ENCODE results near the gene DRC3. TPM values are rescaled to one million over a fixed set of nuclear protein-coding genes. Genes with fewer than 3 reads are reported as not detected.

DRC3 gene
- total RNA-seq, 1 experiment from 2014 or later = 0.68 TPM

DNA sequence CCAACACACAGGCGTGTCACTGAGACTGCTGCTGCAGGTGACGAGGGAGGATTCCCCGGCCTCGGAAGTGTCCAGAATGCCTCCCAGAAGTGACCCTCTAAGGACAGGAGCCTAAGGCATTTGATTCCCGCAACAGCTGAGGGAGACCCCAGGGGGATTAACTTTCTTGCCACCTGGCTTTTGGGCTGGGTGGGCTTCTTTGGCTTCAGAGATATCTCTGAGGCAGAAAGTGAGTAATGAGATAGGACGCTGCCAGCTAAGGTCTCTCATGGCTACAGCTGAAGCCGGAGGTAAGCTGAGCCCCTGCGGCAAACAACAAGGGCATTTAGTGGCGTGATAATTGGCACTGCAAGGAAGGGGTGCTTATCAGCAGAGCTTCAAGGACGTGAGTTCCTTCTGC is 17.0 kb downstream of the DRC3 start:
- H3K9me3 Mint-ChIP-seq = no peaks in the 10 kb centered on the region
- no CpG with 5 or more reads among the region's 10 CpGs for WGBS (ENCODE audit: extremely low coverage, insufficient read length, low lambda C conversion rate)
- peak overlapping the region in 1 of 3 experiments; percentile 86; a peak in 1 of 7 replicates for H3K27ac Mint-ChIP-seq
- no peak for DNase-seq
- Histone ChIP-seq H3K56ac (ENCODE audit: insufficient read length, low read depth, low read length) (no peak overlapping the region), H2BK5ac (ENCODE audit: insufficient read length, low read length) (no peak overlapping the region), H3K9me3 (ENCODE audit: control insufficient read depth, low read depth, low read length) (no peaks in the 10 kb centered on the region), H3K23ac (ENCODE audit: insufficient read length, low read depth, low read length) (no peak overlapping the region), H3K14ac (ENCODE audit: insufficient read depth, low read length) (no peak overlapping the region), H3K4ac (ENCODE audit: low read depth, low read length) (no peak overlapping the region), H3K9ac (ENCODE audit: extremely low read depth, insufficient read length, low read length) (no peak overlapping the region), H3K27me3 (ENCODE audit: insufficient read depth, low read length) (no peaks in the 10 kb centered on the region), H3K23me2 (ENCODE audit: insufficient read length, low read depth, low read length, poor library complexity, severe bottlenecking) (peaks cover 3% of the 10 kb centered on the region), H3K79me1 (ENCODE audit: insufficient read depth, low read depth, low read length, poor library complexity, severe bottlenecking) (no peaks in the 10 kb centered on the region), H2BK15ac (ENCODE audit: low read depth, low read length) (no peak overlapping the region), H3K4me1 (ENCODE audit: insufficient read depth, low read length) (no peaks in the 10 kb centered on the region), H4K5ac (ENCODE audit: insufficient read length, low read depth, low read length) (peak overlapping the region; percentile 50), H2BK12ac (ENCODE audit: insufficient read length, low read depth, low read length) (no peak overlapping the region), H3K27ac (ENCODE audit: insufficient read length, low read depth, low read length) (no peak overlapping the region), H3T11ph (ENCODE audit: low read length) (no peak overlapping the region), H3K4me2 (ENCODE audit: insufficient read depth, insufficient read length, low read length) (no peak overlapping the region), H2AK5ac (ENCODE audit: insufficient read length, low read length) (no peak overlapping the region), H2BK20ac (ENCODE audit: low read depth, low read length, poor library complexity, severe bottlenecking) (no peak overlapping the region), H4K8ac (replicated peaks; ENCODE audit: insufficient read length, low read depth, low read length) (no peak overlapping the region), H4K20me1 (ENCODE audit: control insufficient read depth, insufficient read depth, insufficient read length) (no peaks in the 10 kb centered on the region), H2AFZ (ENCODE audit: low read length) (no peak overlapping the region), H4K91ac (ENCODE audit: insufficient read length, low read depth, low read length) (no peak overlapping the region), H3K79me2 (ENCODE audit: insufficient read depth, low read length) (no peaks in the 10 kb centered on the region), H3K18ac (ENCODE audit: insufficient read length, low read depth, low read length) (no peak overlapping the region), H2BK120ac (ENCODE audit: low read depth, low read length, poor library complexity, severe bottlenecking) (no peak overlapping the region)
- no peak overlapping the region for H3K4me3 Mint-ChIP-seq
- peaks cover 3% of the 10 kb centered on the region for H3K27me3 Mint-ChIP-seq (ENCODE audit: low read depth)
- peaks cover 2 to 3% of the 10 kb centered on the region in 2 experiments; a peak in 1 of 4 replicates for H3K4me1 Mint-ChIP-seq
- TF ChIP-seq, protein P1, sequence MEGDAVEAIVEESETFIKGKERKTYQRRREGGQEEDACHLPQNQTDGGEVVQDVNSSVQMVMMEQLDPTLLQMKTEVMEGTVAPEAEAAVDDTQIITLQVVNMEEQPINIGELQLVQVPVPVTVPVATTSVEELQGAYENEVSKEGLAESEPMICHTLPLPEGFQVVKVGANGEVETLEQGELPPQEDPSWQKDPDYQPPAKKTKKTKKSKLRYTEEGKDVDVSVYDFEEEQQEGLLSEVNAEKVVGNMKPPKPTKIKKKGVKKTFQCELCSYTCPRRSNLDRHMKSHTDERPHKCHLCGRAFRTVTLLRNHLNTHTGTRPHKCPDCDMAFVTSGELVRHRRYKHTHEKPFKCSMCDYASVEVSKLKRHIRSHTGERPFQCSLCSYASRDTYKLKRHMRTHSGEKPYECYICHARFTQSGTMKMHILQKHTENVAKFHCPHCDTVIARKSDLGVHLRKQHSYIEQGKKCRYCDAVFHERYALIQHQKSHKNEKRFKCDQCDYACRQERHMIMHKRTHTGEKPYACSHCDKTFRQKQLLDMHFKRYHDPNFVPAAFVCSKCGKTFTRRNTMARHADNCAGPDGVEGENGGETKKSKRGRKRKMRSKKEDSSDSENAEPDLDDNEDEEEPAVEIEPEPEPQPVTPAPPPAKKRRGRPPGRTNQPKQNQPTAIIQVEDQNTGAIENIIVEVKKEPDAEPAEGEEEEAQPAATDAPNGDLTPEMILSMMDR (conservative IDR thresholded peaks at IDR 0.05) = no peak
- no peaks in the 10 kb centered on the region for H3K36me3 Mint-ChIP-seq (ENCODE audit: insufficient read depth in 1 of 3, low read depth in 3 of 3)
